ENCODE results near the gene YPEL2. TPM values are rescaled to one million over a fixed set of nuclear protein-coding genes. Genes with fewer than 3 reads are reported as not detected.

YPEL2 gene
- total RNA-seq (2021), result 2.2 to 3.1 TPM (median 2.5 TPM) in 3 replicates
- Bru-seq, nascent RNA, result percentile 45 among the genes with signal in this experiment
- long read RNA-seq, experiment 1, full-length matches to known transcripts, result 15 of 18 reads
- long read RNA-seq, experiment 1, partial matches to known transcripts, result 0 of 18 reads
- long read RNA-seq, experiment 1, other reads (novel, unspliced or antisense), result 3 of 18 reads
- long read RNA-seq, experiment 2, partial matches to known transcripts, result 0 of 1 reads
- long read RNA-seq, experiment 2, other reads (novel, unspliced or antisense), result 1 of 1 reads
- long read RNA-seq, experiment 3, partial matches to known transcripts, result 0 of 1 reads
- long read RNA-seq, experiment 3, other reads (novel, unspliced or antisense), result 1 of 1 reads

DNA sequence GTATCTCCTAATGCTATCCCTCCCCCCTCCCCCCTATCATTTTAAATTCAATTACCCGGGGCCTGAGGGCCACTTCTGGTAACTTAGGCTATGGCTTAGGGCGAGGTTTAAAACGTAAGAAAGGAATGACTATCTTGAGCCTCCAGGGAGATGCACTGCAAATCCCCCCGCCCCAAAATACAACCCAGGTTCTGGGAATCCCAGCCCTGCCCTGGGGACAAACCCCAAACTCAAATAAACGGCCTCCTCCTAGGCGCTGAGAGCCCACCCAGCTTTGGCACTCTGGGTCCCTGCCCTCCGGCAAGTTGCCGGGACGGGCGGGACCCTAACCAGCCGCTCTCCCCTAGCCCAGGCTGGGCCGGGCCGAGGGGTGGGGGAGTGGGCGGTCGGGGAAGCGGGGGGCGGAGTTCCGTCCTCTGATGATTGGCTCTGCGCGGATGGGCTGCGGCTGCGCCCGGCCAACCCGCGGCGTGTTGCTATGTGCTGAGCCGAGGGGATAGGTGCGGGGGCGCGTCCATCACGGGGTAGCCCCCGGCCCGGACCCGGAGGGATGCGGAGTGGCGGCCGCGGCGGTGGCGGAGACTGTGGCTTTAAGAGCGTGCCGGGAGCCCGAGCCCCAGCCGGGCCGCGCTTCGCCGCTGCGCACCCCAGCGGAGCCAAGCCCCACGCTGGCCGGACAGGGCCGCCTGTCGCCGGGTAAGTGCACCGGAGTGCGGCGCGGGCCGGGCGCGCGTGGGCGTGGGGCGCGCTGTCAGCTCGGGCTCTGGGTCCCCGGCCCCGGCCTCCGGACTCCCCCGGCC lies at the start of gene YPEL2:
Gene YPEL2, plus strand, starts transcription at position 527 of the 800 bp plus-strand sequence. CDS start 21,755 bp downstream, outside the sequence.
- Mint-ChIP-seq H3K36me3 (no peaks in the 10 kb centered on the region), H3K27ac (peak within 1 kb of the TSS; percentile 94), H3K27me3 (ENCODE audit: low read depth) (peaks cover 32% of the 10 kb centered on the region), H3K4me3 (peak within 1 kb of the TSS; percentile 81), H3K9me3 (no peaks in the 10 kb centered on the region), H3K4me1 (peaks cover 43% of the 10 kb centered on the region)
- ChIA-PET POLR2A (no interaction called here), CTCF (interaction anchor here (1.6 to 2.2 kb wide), 3 partner anchors 20 to 190 kb away, joined by 9 to 11 read pairs (median 9); no protein-coding TSS in a partner anchor)
- DNase-seq (ENCODE audit: low spot score) (peak; percentile 98), ATAC-seq (peak; percentile 98)
- TF ChIP-seq ZNF416 (CRISPR knock-in tag; IDR thresholded peaks at IDR 0.05) (no peak), TP53 (CRISPR knock-in tag; IDR thresholded peaks at IDR 0.05) (peak; percentile 47; the same call in 1 of the 2 replicates), FOXK1 (CRISPR knock-in tag; IDR thresholded peaks at IDR 0.05) (peak; percentile 47; the same call in 1 of the 2 replicates), NFYB (CRISPR knock-in tag; conservative IDR thresholded peaks at IDR 0.05; ENCODE audit: low read depth) (peak; percentile 97), SP1 (CRISPR knock-in tag; conservative IDR thresholded peaks at IDR 0.05) (peak; percentile 90)
- TF ChIP-seq, protein P1, sequence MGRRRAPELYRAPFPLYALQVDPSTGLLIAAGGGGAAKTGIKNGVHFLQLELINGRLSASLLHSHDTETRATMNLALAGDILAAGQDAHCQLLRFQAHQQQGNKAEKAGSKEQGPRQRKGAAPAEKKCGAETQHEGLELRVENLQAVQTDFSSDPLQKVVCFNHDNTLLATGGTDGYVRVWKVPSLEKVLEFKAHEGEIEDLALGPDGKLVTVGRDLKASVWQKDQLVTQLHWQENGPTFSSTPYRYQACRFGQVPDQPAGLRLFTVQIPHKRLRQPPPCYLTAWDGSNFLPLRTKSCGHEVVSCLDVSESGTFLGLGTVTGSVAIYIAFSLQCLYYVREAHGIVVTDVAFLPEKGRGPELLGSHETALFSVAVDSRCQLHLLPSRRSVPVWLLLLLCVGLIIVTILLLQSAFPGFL (CRISPR knock-in tag; IDR thresholded peaks at IDR 0.05; ENCODE audit: borderline replicate concordance), result no peak

DNA sequence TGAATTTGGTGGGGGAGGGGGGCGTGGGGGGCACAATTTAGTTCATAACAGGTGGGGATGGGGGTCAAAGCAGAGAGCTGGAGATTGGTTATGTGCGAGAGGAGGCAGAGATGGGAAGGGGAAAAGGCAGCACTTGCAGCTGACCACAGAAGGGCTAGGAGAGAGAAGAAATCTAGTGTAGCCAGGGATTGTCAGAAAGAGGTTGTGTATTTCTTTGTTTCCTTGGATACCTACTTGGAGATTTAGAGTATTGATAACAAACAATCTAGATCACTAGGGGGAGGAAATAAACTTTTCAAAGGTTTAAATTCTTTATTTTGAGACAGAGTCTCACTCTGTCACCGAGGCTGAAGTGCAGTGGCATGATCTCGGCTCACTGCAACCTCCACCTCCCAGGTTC lies 47.1 kb upstream of the YPEL2 start:
- H3K4me3 Mint-ChIP-seq, result no peak overlapping the region
- ChIA-PET POLR2A (no interaction called here), CTCF (no interaction called here)
- ATAC-seq (no peak), DNase-seq (ENCODE audit: low spot score) (no peak)
- H3K36me3 Mint-ChIP-seq, result no peaks in the 10 kb centered on the region
- peaks cover 69% of the 10 kb centered on the region for H3K27me3 Mint-ChIP-seq (ENCODE audit: low read depth)
- H3K27ac Mint-ChIP-seq, result no peak overlapping the region
- peaks cover 4% of the 10 kb centered on the region for H3K9me3 Mint-ChIP-seq
- H3K4me1 Mint-ChIP-seq, result no peaks in the 10 kb centered on the region
- TF ChIP-seq, protein P2, sequence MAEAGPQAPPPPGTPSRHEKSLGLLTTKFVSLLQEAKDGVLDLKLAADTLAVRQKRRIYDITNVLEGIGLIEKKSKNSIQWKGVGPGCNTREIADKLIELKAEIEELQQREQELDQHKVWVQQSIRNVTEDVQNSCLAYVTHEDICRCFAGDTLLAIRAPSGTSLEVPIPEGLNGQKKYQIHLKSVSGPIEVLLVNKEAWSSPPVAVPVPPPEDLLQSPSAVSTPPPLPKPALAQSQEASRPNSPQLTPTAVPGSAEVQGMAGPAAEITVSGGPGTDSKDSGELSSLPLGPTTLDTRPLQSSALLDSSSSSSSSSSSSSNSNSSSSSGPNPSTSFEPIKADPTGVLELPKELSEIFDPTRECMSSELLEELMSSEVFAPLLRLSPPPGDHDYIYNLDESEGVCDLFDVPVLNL (CRISPR knock-in tag; IDR thresholded peaks at IDR 0.05; ENCODE audit: borderline replicate concordance, low read depth), result no peak
- TF ChIP-seq, protein P3, sequence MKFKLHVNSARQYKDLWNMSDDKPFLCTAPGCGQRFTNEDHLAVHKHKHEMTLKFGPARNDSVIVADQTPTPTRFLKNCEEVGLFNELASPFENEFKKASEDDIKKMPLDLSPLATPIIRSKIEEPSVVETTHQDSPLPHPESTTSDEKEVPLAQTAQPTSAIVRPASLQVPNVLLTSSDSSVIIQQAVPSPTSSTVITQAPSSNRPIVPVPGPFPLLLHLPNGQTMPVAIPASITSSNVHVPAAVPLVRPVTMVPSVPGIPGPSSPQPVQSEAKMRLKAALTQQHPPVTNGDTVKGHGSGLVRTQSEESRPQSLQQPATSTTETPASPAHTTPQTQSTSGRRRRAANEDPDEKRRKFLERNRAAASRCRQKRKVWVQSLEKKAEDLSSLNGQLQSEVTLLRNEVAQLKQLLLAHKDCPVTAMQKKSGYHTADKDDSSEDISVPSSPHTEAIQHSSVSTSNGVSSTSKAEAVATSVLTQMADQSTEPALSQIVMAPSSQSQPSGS (CRISPR knock-in tag; IDR thresholded peaks at IDR 0.05; ENCODE audit: borderline replicate concordance, low read depth), result no peak
- TF ChIP-seq CBFB (CRISPR knock-in tag; IDR thresholded peaks at IDR 0.05; ENCODE audit: low read depth), result no peak
- no peak for TF ChIP-seq ATF1 (CRISPR knock-in tag; IDR thresholded peaks at IDR 0.05)
- no peak for TF ChIP-seq GRHL2 (CRISPR knock-in tag; IDR thresholded peaks at IDR 0.05; ENCODE audit: insufficient replicate concordance, severe bottlenecking)
- TF ChIP-seq NR3C1 (CRISPR knock-in tag; conservative IDR thresholded peaks at IDR 0.05; ENCODE audit: low read depth), result no peak
- TF ChIP-seq CTCF (IDR thresholded peaks at IDR 0.05), result no peak
- TF ChIP-seq CDX4 (CRISPR knock-in tag; IDR thresholded peaks at IDR 0.05; ENCODE audit: borderline replicate concordance), result no peak
- TF ChIP-seq, protein P4, sequence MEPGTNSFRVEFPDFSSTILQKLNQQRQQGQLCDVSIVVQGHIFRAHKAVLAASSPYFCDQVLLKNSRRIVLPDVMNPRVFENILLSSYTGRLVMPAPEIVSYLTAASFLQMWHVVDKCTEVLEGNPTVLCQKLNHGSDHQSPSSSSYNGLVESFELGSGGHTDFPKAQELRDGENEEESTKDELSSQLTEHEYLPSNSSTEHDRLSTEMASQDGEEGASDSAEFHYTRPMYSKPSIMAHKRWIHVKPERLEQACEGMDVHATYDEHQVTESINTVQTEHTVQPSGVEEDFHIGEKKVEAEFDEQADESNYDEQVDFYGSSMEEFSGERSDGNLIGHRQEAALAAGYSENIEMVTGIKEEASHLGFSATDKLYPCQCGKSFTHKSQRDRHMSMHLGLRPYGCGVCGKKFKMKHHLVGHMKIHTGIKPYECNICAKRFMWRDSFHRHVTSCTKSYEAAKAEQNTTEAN (CRISPR knock-in tag; IDR thresholded peaks at IDR 0.05), result no peak
- TF ChIP-seq, protein P5, sequence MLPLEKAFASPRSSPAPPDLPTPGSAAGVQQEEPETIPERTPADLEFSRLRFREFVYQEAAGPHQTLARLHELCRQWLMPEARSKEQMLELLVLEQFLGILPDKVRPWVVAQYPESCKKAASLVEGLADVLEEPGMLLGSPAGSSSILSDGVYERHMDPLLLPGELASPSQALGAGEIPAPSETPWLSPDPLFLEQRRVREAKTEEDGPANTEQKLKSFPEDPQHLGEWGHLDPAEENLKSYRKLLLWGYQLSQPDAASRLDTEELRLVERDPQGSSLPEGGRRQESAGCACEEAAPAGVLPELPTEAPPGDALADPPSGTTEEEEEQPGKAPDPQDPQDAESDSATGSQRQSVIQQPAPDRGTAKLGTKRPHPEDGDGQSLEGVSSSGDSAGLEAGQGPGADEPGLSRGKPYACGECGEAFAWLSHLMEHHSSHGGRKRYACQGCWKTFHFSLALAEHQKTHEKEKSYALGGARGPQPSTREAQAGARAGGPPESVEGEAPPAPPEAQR (CRISPR knock-in tag; IDR thresholded peaks at IDR 0.05), result no peak
- TF ChIP-seq JAZF1 (CRISPR knock-in tag; IDR thresholded peaks at IDR 0.05), result no peak
- no peak for TF ChIP-seq ZNF671 (CRISPR knock-in tag; IDR thresholded peaks at IDR 0.05)
- no peak for TF ChIP-seq ATF6 (CRISPR knock-in tag; IDR thresholded peaks at IDR 0.05)
- no peak for TF ChIP-seq JUN (CRISPR knock-in tag; IDR thresholded peaks at IDR 0.05)
- no peak for TF ChIP-seq SMAD3 (CRISPR knock-in tag; IDR thresholded peaks at IDR 0.05; ENCODE audit: borderline replicate concordance)

All from WTC11 (cell line).